Caco-2 (cell line): ENCODE measurements around the gene ETV6. TPM values are rescaled to one million over a fixed set of nuclear protein-coding genes. Genes with fewer than 3 reads are reported as not detected.

Experiments used
- BruUV-seq: library from RNA; stranded (reverse); fragments of 400-500 nt; replicated peaks from 2 replicates; lab custom pipeline; 2021; lab: Mats Ljungman, UMichigan
- CTCF ChIA-PET: fragments of 300-600 bp; sonication (Branson Sonifier 250); formaldehyde crosslinking; loops from one replicate; lab custom pipeline; 2022; ENCODE audit warnings: antibody characterized with exemption; lab: Charles Lee
- POLR2A ChIA-PET: fragments of 300-600 bp; sonication (Branson Sonifier 250); formaldehyde crosslinking; loops from one replicate; lab custom pipeline; 2022; ENCODE audit warnings: antibody characterized with exemption; lab: Charles Lee
- DNase-seq, 2 experiments: peaks; one replicate each; pipeline versions ENCODE4 v3.0.0 to v3.0.0-alpha.2; 2020 to 2022
- H3K27me3 ChIP-seq: replicated peaks from 2 replicates; pipeline ENCODE4 v1.6.0; 2011; ENCODE audit warnings: low read length; ENCODE audit not compliant: control insufficient read depth, insufficient read depth
- H3K36me3 ChIP-seq: 2 replicates; pipeline ENCODE4 v1.5.1; 2011; ENCODE audit warnings: low read length; ENCODE audit not compliant: control insufficient read depth, insufficient read depth
- H3K4me1 ChIP-seq: fragments of 250-450 bp; sonication (Bioruptor Pico); 2 replicates; pipeline ENCODE4 v1.5.1; 2020; ENCODE audit warnings: mild to moderate bottlenecking
- H3K4me3 ChIP-seq: 2 replicates; pipeline ENCODE4 v1.5.1; 2011; ENCODE audit warnings: low read depth, mild to moderate bottlenecking, control low read depth, low read length
- H3K9me3 ChIP-seq: fragments of 250-450 bp; sonication (Bioruptor Pico); 2 replicates; pipeline ENCODE4 v1.5.1; 2020; ENCODE audit warnings: mild to moderate bottlenecking, moderate library complexity
- H3K27ac Mint-ChIP-seq: one replicate; pipeline ENCODE4 v1.8.0; 2022; ENCODE audit warnings: mixed read lengths; ENCODE audit not compliant: unreplicated experiment
- H3K27me3 Mint-ChIP-seq: one replicate; pipeline ENCODE4 v1.8.0; 2022; ENCODE audit warnings: mixed read lengths; ENCODE audit not compliant: insufficient read depth, unreplicated experiment
- H3K36me3 Mint-ChIP-seq: one replicate; pipeline ENCODE4 v1.8.0; 2022; ENCODE audit warnings: mild to moderate bottlenecking, mixed read lengths; ENCODE audit not compliant: insufficient read depth, unreplicated experiment
- H3K4me1 Mint-ChIP-seq: one replicate; pipeline ENCODE4 v1.8.0; 2022; ENCODE audit warnings: low read depth, mixed read lengths; ENCODE audit not compliant: unreplicated experiment
- H3K4me3 Mint-ChIP-seq: one replicate; pipeline ENCODE4 v1.8.0; 2022; ENCODE audit warnings: mild to moderate bottlenecking, moderate library complexity, mixed read lengths; ENCODE audit not compliant: unreplicated experiment
- H3K9me3 Mint-ChIP-seq: one replicate; pipeline ENCODE4 v1.8.0; 2022; ENCODE audit warnings: mixed read lengths; ENCODE audit not compliant: unreplicated experiment
- intact Hi-C: fragments of 100-400 bp; cut with micrococcal nuclease; formaldehyde crosslinking; loops from one replicate; pipeline ENCODE4 v1.10.0; 2022; ENCODE audit not compliant: unreplicated experiment
- total RNA-seq: library from RNA; stranded (reverse); gene quantifications from 2 replicates; pipeline ENCODE4 v1.2.3, GENCODE V29; 2022
- TF ChIP-seq, protein P1 (sequence below), 2 experiments: fragments of 200-600 bp in 1 of 2; IDR thresholded peaks; 1 replicate in 1 of 2; 2 replicates in 1 of 2; pipeline versions ENCODE4 v1.5.1 to v1.8.0; 2011 to 2022; ENCODE audit warnings: antibody characterized with exemption in 1 of 2, control low read depth in 1 of 2, inconsistent platforms in 1 of 2, low read depth in 1 of 2, low read length in 1 of 2, mild to moderate bottlenecking in 1 of 2, moderate library complexity in 1 of 2; ENCODE audit not compliant: insufficient read depth in 1 of 2, severe bottlenecking in 1 of 2, unreplicated experiment in 1 of 2

Gene ETV6
- total RNA-seq, 1 experiment from 2014 or later = 15.6 TPM

DNA sequence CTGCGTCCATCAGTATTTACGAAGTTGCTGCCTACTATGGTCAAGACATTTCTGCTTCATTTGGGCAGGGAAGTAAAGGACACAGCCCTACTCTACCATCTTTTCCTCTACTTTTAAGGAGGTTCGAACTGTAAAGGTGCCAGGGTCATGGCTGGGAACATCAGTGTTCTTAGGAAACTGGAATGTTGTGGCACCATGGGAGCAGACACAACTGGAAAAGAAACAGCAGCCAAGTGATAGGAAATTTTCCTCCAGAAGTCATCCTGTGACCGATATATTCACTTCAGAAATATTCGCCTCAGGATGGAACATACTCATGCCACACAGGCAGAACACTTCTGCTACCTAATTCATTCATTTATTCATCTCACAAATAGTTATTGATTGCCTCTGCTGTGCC, 104.4 kb downstream of the ETV6 start:
- Mint-ChIP-seq H3K9me3 (no peaks in the 10 kb centered on the region), H3K27ac (no peak overlapping the region), H3K27me3 (no peaks in the 10 kb centered on the region), H3K4me3 (no peak overlapping the region), H3K4me1 (peaks cover 6% of the 10 kb centered on the region), H3K36me3 (no peaks in the 10 kb centered on the region)
- TF ChIP-seq, protein P1, sequence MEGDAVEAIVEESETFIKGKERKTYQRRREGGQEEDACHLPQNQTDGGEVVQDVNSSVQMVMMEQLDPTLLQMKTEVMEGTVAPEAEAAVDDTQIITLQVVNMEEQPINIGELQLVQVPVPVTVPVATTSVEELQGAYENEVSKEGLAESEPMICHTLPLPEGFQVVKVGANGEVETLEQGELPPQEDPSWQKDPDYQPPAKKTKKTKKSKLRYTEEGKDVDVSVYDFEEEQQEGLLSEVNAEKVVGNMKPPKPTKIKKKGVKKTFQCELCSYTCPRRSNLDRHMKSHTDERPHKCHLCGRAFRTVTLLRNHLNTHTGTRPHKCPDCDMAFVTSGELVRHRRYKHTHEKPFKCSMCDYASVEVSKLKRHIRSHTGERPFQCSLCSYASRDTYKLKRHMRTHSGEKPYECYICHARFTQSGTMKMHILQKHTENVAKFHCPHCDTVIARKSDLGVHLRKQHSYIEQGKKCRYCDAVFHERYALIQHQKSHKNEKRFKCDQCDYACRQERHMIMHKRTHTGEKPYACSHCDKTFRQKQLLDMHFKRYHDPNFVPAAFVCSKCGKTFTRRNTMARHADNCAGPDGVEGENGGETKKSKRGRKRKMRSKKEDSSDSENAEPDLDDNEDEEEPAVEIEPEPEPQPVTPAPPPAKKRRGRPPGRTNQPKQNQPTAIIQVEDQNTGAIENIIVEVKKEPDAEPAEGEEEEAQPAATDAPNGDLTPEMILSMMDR (IDR thresholded peaks at IDR 0.05; ENCODE audit: insufficient read depth in 1 of 2, low read depth in 1 of 2, low read length in 1 of 2, severe bottlenecking in 1 of 2, unreplicated experiment in 1 of 2) = no peak
- Histone ChIP-seq H3K9me3 (no peaks in the 10 kb centered on the region), H3K36me3 (no peaks in the 10 kb centered on the region; the same call in 1 of the 2 replicates), H3K27me3 (no peaks in the 10 kb centered on the region), H3K4me1 (no peaks in the 10 kb centered on the region), H3K4me3 (no peak overlapping the region)
- no TSS peak for BruUV-seq
- DNase-seq = no peak
- POLR2A ChIA-PET = no interaction called here
- CTCF ChIA-PET = no interaction called here
- intact Hi-C loops = no loop called here

GRCh38 chr12:11754256-11754655, 104.8 kb downstream of the ETV6 start:
- TF ChIP-seq, protein P1 (IDR thresholded peaks at IDR 0.05; ENCODE audit: insufficient read depth in 1 of 2, low read depth in 1 of 2, low read length in 1 of 2, severe bottlenecking in 1 of 2, unreplicated experiment in 1 of 2) = no peak

GRCh38 chr12:11755302-11755930, 105.9 kb downstream of the ETV6 start:
- Histone ChIP-seq H3K4me3 (no peak overlapping the region), H3K27me3 (no peaks in the 10 kb centered on the region), H3K36me3 (no peaks in the 10 kb centered on the region; the same call in 1 of the 2 replicates), H3K4me1 (no peaks in the 10 kb centered on the region), H3K9me3 (no peaks in the 10 kb centered on the region)
- POLR2A ChIA-PET = no interaction called here
- CTCF ChIA-PET = interaction anchor here (0.6 kb wide), 1 partner anchor 1746 kb away, joined by 3 read pairs; no protein-coding TSS in a partner anchor
- Mint-ChIP-seq H3K9me3 (no peaks in the 10 kb centered on the region), H3K36me3 (no peaks in the 10 kb centered on the region), H3K27ac (no peak overlapping the region), H3K4me3 (no peak overlapping the region), H3K27me3 (no peaks in the 10 kb centered on the region), H3K4me1 (peaks cover 6% of the 10 kb centered on the region)
- no TSS peak for BruUV-seq
- no peak for DNase-seq
- TF ChIP-seq, protein P1 (IDR thresholded peaks at IDR 0.05; ENCODE audit: insufficient read depth in 1 of 2, low read depth in 1 of 2, low read length in 1 of 2, severe bottlenecking in 1 of 2, unreplicated experiment in 1 of 2) = no peak
- intact Hi-C loops = no loop called here

More at GRCh38 chr12:11754256-11754655, 104.8 kb downstream of the ETV6 start:
- no TSS peak for BruUV-seq
- ChIA-PET POLR2A (no interaction called here), CTCF (no interaction called here)
- intact Hi-C loops = no loop called here
- no peaks in the 10 kb centered on the region for H3K9me3 Mint-ChIP-seq
- H3K27me3 Mint-ChIP-seq = no peaks in the 10 kb centered on the region
- H3K36me3 Mint-ChIP-seq = no peaks in the 10 kb centered on the region
- Histone ChIP-seq H3K4me1 (no peaks in the 10 kb centered on the region), H3K9me3 (no peaks in the 10 kb centered on the region), H3K4me3 (no peak overlapping the region), H3K36me3 (no peaks in the 10 kb centered on the region; the same call in 1 of the 2 replicates), H3K27me3 (no peaks in the 10 kb centered on the region)
- no peak overlapping the region for H3K4me3 Mint-ChIP-seq
- no peak overlapping the region for H3K27ac Mint-ChIP-seq
- no peak for DNase-seq
- peaks cover 6% of the 10 kb centered on the region for H3K4me1 Mint-ChIP-seq
